Gastrocnemius medialis (tissue), 4 donors: ENCODE measurements around the gene MOGAT1.

Experiments
- CTCF ChIP-seq, 5 experiments: fragments of 450-650 bp in 3 of 5; fragments of 200-600 bp in 2 of 5; sonication (generic) in 2 of 5; IDR thresholded peaks in 4 of 5; conservative IDR thresholded peaks in 1 of 5; 1 replicate in 4 of 5; 2 replicates in 1 of 5; pipeline ENCODE4 v1.5.1; 2016 to 2019; ENCODE audit warnings: antibody characterized with exemption in 5 of 5, mild to moderate bottlenecking in 3 of 5, moderate library complexity in 3 of 5
- POLR2A ChIP-seq, 2 donors: fragments of 450-650 bp; IDR thresholded peaks; one replicate each; pipeline ENCODE4 v1.6.1; 2017; ENCODE audit warnings: antibody characterized with exemption in 2 of 2, mild to moderate bottlenecking in 2 of 2, moderate library complexity in 2 of 2

- TF ChIP-seq CTCF (IDR thresholded peaks at IDR 0.05 in 4 of 5, conservative IDR thresholded peaks at IDR 0.05 in 1 of 5), result no peak
- TF ChIP-seq POLR2A (IDR thresholded peaks at IDR 0.05), result no peak
These were observed 21.7 kb upstream of the MOGAT1 start for GRCh38 chr2:222649801-222650200.
